HL-60 (cell line): ENCODE data around the gene NFASC.

ENCODE experiments used
- DNase-seq, 2 experiments: peaks; one replicate each; pipeline ENCODE4 v3.0.0-alpha.2; 2010 to 2020; ENCODE audit warnings: low read depth in 1 of 2, low spot score in 1 of 2
- H3K27ac ChIP-seq: fragments of 250-450 bp; sonication (Bioruptor Pico); replicated peaks from 2 replicates; pipeline ENCODE4 v1.5.1; 2020; ENCODE audit warnings: mild to moderate bottlenecking, moderate library complexity
- H3K27me3 ChIP-seq: fragments of 250-450 bp; sonication (Bioruptor Pico); 2 replicates; pipeline ENCODE4 v1.5.1; 2021; ENCODE audit warnings: mild to moderate bottlenecking, moderate library complexity; ENCODE audit not compliant: insufficient read depth, poor library complexity, severe bottlenecking
- H3K4me3 ChIP-seq: replicated peaks from 2 replicates; pipeline ENCODE4 v1.5.1; 2011; ENCODE audit warnings: mild to moderate bottlenecking, control low read depth, low read length; ENCODE audit not compliant: insufficient read depth
- CTCF ChIP-seq: IDR thresholded peaks from one replicate; pipeline ENCODE4 v1.5.1; 2011; ENCODE audit warnings: low read length, control low read depth, inconsistent platforms; ENCODE audit not compliant: insufficient read depth
- GABPA ChIP-seq: IDR thresholded peaks from 2 replicates; pipeline ENCODE4 v1.6.1; 2012; ENCODE audit warnings: low read depth
- POLR2AphosphoS5 ChIP-seq: IDR thresholded peaks from 2 replicates; pipeline ENCODE4 v1.6.1; 2012; ENCODE audit warnings: low read depth
- SPI1 ChIP-seq: IDR thresholded peaks from 2 replicates; pipeline ENCODE4 v1.6.1; 2012; ENCODE audit warnings: low read depth, mild to moderate bottlenecking, borderline replicate concordance
- TF ChIP-seq, protein P1 (sequence below): IDR thresholded peaks from 2 replicates; pipeline ENCODE4 v1.6.1; 2012; ENCODE audit warnings: low read depth; ENCODE audit not compliant: insufficient replicate concordance

Gene NFASC

DNA sequence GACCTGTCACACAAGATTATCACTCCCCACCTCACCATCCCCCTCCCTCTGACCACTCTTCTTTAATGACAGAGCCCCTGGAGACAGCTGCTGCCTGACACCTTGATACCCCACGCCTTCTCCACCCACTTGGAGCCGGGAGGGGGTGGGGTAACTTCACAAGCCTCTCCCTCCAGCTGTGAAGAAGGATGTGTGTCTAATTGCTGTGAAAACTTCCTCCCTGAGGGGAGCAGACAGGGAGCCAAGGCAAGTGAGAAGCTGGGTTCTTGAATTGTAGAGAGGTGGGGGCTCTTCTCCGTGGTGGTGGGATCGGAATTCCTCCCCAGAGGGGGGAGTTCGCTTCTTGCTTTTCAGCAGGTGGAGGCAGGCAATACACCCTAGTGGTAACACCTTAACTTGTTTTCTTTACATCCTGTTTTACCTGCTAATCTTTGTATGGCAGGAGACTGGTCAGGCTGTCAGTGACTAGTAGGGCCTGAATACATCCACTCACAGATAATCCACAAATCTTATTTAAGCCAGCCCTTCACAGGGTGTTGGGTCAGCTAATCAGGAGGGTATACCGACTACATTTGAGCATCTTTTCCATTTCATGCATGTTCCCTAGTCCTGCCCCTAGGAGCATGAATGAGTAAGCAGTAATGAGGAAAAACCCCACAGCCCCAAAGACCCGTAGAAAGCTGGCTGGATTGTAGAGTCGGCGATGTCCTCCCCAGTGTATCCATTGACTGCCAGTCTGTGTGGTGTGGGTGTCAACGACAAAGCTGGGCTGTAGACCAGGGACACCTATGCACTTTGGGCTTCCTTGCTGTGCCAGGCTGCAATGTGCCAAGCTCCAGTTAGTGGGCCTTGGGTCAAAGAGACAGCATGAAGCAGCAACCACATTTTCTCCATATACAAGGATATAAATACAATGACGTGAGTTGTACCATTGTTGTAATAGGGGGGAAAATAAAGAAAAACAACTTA lies 57.3 kb downstream of the NFASC start:
- TF ChIP-seq GABPA: no peak
- TF ChIP-seq SPI1: no peak
- TF ChIP-seq, protein P1, sequence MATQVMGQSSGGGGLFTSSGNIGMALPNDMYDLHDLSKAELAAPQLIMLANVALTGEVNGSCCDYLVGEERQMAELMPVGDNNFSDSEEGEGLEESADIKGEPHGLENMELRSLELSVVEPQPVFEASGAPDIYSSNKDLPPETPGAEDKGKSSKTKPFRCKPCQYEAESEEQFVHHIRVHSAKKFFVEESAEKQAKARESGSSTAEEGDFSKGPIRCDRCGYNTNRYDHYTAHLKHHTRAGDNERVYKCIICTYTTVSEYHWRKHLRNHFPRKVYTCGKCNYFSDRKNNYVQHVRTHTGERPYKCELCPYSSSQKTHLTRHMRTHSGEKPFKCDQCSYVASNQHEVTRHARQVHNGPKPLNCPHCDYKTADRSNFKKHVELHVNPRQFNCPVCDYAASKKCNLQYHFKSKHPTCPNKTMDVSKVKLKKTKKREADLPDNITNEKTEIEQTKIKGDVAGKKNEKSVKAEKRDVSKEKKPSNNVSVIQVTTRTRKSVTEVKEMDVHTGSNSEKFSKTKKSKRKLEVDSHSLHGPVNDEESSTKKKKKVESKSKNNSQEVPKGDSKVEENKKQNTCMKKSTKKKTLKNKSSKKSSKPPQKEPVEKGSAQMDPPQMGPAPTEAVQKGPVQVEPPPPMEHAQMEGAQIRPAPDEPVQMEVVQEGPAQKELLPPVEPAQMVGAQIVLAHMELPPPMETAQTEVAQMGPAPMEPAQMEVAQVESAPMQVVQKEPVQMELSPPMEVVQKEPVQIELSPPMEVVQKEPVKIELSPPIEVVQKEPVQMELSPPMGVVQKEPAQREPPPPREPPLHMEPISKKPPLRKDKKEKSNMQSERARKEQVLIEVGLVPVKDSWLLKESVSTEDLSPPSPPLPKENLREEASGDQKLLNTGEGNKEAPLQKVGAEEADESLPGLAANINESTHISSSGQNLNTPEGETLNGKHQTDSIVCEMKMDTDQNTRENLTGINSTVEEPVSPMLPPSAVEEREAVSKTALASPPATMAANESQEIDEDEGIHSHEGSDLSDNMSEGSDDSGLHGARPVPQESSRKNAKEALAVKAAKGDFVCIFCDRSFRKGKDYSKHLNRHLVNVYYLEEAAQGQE: no peak
- TF ChIP-seq CTCF: no peak
- no peak for TF ChIP-seq POLR2AphosphoS5
- Histone ChIP-seq H3K4me3 (no peak overlapping the region), H3K27me3 (no peaks in the 10 kb centered on the region), H3K27ac (no peak overlapping the region)
- no peak for DNase-seq

- DNase-seq: no peak
- H3K4me3 ChIP-seq: no peak overlapping the region
- no peaks in the 10 kb centered on the region for H3K27me3 ChIP-seq
- TF ChIP-seq GABPA (no peak), SPI1 (no peak), CTCF (no peak), POLR2AphosphoS5 (no peak)
- TF ChIP-seq, protein P1: no peak
- no peak overlapping the region for H3K27ac ChIP-seq
Observed at GRCh38 chr1:204928671-204929486, 58.2 kb downstream of the NFASC start.

DNA sequence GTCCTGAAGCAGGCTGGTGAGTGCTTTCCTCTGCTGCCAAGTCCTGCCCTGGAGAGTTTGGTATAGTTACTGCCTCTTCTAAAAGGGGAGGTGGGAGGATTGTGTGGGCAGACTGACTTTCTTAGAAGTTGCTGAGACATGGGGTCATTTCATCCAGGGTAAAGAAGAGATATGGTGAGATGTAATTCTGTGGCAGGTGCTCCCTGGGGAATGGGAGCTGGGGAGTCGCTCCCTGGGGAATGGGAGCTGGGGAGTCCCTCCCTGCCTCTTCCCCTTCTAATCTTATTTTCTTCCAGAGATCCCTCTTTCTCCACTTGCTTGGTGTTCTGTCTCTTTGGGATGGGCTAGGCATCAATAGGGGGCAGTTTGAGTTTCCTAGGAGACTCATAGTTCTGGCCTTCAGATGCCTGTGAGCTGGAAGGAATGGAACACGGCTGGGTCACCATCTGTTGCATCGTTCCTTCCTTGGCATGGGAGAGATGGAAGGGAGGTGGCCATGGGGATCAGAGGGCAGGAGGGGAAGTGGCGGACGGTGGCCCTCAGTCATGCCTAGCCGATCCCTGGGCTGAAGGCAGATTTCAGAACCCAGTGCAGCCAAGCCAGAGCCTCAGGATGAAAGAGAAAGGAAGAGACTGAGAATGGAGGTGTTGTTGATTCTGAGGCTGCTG lies 59.0 kb downstream of the NFASC start:
- no peak overlapping the region for H3K4me3 ChIP-seq
- no peak overlapping the region for H3K27ac ChIP-seq
- DNase-seq: no peak
- H3K27me3 ChIP-seq: no peaks in the 10 kb centered on the region
- no peak for TF ChIP-seq SPI1
- no peak for TF ChIP-seq POLR2AphosphoS5
- TF ChIP-seq GABPA: no peak

DNA sequence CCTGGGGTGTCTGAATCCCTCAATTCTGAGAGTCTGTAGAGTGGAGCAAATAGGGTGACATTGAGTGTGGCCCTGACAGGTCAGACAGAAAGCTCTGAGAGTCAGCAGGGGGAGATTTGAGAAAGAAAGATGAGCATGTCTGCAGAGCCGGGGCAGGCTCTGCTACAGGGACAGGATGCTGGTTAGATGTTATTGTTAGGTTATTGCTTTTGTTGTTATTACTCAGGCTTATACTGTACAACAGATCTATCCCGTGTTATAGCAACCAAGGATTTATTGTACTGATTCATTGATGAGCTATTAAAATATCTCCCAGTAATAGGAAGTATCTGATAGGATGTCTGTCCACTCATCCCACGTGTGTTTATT lies 59.5 kb downstream of the NFASC start:
- H3K27me3 ChIP-seq: no peaks in the 10 kb centered on the region
- H3K27ac ChIP-seq: no peak overlapping the region
- H3K4me3 ChIP-seq: no peak overlapping the region
- TF ChIP-seq CTCF: no peak
- TF ChIP-seq SPI1: no peak
- TF ChIP-seq POLR2AphosphoS5: no peak
- TF ChIP-seq, protein P1: no peak
- no peak for TF ChIP-seq GABPA
- no peak for DNase-seq
